Measurements from ENCODE around the gene SSTR1.
"Not testable (repeated sequence)": the region's sequence is repeated elsewhere in the genome, so short reads cannot be mapped to it uniquely, and the experiment has no call there.

The SSTR1 gene, protein sequence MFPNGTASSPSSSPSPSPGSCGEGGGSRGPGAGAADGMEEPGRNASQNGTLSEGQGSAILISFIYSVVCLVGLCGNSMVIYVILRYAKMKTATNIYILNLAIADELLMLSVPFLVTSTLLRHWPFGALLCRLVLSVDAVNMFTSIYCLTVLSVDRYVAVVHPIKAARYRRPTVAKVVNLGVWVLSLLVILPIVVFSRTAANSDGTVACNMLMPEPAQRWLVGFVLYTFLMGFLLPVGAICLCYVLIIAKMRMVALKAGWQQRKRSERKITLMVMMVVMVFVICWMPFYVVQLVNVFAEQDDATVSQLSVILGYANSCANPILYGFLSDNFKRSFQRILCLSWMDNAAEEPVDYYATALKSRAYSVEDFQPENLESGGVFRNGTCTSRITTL

DNA sequence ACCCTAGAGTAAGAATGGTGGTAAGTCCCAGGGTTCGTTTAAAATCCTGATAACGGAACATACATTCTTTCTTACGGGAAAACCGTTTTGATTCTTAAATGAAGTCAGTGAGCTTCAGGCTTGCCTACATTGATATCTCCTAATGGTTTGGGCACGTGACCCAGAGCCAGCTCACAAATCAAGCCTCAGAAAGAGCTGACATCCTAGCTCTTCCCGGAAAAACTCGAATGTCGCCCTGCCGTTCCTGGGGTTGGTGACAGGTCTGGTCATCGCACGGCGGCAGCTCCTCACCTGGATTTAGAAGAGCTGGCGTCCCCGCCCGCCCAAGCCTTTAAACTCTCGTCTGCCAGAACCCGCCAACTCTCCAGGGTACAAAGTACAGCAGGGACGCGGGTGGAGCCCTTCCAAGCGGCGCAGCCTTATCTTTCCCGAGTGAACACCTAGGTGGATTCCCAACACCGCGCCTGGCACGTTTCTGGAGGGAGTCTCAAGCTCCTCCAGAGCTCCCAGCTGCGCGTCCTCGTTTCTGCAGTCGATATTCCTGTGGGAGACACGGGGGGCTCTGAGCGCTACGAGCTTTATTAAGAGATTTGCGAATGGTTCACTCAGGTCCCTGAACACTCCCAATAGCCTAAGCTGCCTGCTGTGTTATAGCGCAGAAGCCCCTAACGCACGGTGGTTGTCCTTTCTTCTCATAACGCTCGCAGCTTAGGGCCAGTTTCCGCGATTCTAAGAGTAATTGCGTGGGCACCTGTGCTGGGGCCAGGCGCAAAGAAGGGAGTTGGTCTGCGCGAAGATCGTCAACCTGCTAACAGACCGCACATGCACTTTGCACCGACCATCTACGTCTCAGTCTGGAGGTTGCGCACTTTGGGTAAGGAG is at the start of gene SSTR1:
TSS of gene SSTR1 (plus strand) at position 169 of the 882 bp plus-strand sequence. CDS start 1,486 bp downstream, outside the sequence.
- no peak for FAIRE-seq

DNA sequence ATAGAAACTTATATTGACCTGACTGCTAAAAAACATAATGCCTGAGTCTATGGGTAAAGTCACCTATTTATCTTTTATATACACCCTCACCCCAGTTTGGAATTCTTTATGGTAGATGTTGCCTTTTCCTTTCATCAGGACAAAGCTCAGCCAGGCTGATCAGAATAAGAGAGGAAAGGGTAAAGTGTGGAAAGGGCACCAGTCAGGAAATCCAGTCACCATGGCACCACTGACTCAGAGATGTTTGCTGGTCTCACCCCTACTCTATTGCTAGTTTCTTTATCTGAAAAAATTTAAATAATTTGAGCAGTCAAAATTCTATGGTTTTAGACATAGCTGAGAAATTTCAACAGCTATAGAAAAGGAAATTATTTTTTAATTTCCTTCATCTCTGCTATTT is 49.2 kb upstream of the SSTR1 start:
- FAIRE-seq: no peak
- no peak for DNase-seq (ENCODE audit: insufficient read length, low spot score)

More for the DNA sequence above, at the start of gene SSTR1:
- no peak for DNase-seq (ENCODE audit: insufficient read length, low spot score)

DNA sequence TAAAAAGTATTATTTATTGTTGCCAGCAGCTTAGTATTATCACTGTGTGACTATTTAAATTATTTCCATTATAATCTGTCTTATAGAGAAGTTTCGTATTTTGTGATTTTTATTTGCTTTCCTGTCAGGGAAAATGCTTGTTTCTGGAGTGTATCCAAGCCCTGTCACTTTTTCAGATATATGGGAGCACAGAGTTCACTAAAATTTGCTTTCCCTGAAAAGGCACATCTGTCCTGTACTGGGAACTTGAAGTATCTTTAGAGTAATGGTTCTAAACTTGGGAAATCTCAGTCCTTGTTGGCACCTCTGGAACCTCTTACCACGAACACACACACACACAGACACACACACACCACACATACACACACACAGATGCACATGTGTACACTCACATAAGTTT is 39.3 kb upstream of the SSTR1 start:
- no peak for DNase-seq (ENCODE audit: insufficient read length, low spot score)
- FAIRE-seq: no peak

DNA sequence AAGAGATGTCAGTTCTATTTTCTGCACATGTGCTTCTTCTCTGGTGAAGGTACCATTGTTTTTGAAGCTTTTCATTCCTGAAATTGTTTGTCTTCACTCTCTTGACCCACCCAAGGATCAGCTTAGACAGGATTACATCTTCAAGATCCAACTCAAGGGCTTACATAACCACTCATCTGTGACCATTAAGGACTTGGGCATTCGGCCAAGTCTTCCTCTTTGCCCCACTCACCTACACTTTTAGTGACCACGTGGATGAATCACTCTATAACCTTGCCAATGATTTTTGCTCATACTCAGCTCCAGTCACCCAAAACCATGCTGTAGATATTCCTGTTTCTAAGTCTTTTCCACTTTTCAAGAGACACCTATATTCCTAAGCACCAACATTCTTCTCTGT is 36.5 kb upstream of the SSTR1 start:
- DNase-seq (ENCODE audit: insufficient read length, low spot score): no peak
- no peak for FAIRE-seq

DNA sequence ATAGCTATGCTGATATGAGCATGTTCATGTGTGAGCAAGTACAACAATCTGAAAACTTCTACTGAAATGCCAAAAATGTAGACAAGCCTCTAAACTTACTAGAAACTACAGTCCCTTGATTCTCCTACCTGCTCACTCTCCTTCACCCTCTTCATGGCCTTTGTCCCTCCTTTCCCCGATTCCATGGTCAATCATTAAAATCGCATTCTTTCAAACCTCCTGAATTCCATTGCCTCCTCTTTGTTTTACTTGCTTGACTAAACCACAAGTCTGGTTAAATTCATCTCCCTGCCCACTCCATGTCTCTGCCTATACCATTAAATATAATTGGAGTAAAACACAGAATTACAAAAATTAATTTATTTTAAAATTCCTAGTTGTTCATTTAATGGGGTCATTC is 33.0 kb upstream of the SSTR1 start:
- no peak for DNase-seq (ENCODE audit: insufficient read length, low spot score)
- no peak for FAIRE-seq

DNA sequence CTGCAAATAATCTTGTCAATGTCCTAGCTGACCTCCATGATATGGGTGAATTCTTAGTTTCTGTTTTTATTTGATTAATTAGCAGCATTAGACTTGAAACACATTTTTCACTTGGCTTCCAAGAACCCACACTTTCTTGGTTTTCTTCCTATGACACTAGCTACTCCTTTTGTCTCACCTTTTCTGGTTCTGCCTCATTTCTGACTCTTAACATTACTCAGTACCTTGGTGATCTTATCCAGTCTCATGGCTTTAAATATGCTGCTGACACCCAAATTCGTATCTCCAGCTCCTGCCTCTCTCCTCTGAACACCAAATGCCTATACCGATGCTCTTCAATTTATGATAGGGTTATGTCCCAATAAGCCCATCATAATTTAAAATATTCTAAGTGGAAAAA is 32.0 kb upstream of the SSTR1 start:
- DNase-seq (ENCODE audit: insufficient read length, low spot score) (no peak), FAIRE-seq (no peak)

DNA sequence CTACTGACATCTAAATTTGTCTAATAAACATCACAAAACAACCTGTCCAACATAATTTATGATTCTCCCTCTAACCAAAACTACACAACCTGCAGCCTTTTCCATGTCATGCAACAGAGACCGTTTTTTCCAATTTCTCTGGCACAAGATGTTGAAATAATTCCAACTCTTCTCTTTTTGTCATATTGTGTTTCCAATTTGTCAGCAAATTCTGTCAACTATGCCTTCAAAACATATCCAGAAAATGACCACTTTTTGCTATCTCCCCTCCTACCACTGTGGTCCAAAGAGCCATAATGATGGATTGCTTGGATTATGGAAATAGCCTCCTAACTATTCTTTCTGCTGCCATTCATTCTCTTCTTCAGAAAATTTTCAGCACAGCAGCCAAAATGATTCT is 31.3 kb upstream of the SSTR1 start:
- FAIRE-seq (no peak), DNase-seq (ENCODE audit: insufficient read length, low spot score) (no peak)

DNA sequence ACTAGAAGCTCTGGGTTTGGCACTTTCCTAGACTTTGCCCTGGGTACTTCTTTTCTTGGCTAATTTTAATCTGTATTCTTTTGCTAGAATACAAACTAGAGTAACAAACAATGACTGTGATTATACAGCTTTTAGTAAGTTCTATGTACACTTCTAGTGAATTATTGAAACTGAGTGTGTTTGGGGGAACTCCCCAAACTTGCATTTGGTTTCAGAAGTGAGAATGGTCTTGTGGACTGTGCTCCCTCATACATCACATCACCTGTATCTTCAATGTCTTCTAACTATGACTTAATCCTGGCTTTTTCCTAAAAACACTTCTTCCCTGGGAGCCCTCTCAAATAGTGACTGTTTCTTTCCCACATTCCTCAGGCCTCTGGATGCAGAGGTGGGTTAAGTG is 23.6 kb upstream of the SSTR1 start:
- FAIRE-seq: no peak
- DNase-seq (ENCODE audit: insufficient read length, low spot score): no peak

DNA sequence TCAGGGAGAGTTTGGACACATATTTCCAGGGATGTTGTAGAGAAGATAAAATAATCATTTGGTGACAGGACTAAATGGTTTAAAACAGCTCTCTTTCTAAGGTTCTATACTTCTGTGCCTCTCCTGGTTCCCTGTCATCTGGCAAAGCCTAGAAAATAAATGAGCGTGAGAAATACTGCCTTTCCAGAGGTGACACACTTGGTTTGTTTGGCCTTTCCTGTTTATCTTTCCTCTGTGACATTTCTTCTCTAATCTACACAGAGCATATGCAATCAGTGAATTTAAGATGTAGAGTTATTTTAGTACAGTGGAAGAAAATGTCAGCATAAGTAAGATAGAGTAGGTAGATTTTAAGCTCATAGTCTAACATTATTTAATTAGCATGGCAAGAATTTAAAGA is 22.0 kb upstream of the SSTR1 start:
- DNase-seq (ENCODE audit: insufficient read length, low spot score) (no peak), FAIRE-seq (no peak)

DNA sequence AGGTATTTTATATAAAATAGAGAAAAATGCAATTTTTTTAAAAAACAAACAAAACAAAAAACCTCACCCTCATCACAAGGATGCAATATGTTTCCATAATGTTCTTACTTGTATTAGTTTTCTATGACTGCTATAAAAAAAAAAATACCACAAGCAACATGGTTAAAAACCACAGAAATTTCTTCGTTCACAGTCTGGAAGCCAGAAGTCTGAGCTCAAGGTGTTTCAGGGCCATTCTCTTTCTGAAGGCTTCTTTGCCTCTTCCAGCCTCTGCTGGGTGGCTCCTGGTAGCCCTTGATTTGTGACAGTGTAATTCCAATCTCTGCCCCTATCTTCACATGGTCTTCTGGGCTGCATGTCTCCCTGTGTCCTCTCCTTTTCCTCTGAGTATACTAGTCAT is 21.5 kb upstream of the SSTR1 start:
- DNase-seq (ENCODE audit: insufficient read length, low spot score) (no peak), FAIRE-seq (no peak)

DNA sequence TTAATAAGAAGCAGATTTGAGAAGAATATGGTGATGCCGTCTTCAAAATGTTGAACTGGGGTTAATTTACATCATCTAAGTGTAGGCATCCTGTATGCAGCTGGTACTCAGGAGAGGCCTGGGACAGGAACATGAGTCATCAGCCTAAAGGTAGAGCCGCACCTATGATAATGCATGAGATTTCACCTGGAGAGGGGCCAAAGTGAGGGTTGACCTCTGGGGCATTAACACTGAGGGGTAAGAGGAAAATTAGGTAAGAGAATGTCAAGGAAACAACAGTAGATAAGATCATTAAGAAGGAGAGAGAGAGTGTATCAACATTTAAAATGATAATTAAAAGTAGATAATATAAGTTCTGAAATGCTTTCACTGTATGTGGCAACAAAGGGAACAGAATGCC is 20.2 kb upstream of the SSTR1 start:
- FAIRE-seq (no peak), DNase-seq (ENCODE audit: insufficient read length, low spot score) (no peak)

DNA sequence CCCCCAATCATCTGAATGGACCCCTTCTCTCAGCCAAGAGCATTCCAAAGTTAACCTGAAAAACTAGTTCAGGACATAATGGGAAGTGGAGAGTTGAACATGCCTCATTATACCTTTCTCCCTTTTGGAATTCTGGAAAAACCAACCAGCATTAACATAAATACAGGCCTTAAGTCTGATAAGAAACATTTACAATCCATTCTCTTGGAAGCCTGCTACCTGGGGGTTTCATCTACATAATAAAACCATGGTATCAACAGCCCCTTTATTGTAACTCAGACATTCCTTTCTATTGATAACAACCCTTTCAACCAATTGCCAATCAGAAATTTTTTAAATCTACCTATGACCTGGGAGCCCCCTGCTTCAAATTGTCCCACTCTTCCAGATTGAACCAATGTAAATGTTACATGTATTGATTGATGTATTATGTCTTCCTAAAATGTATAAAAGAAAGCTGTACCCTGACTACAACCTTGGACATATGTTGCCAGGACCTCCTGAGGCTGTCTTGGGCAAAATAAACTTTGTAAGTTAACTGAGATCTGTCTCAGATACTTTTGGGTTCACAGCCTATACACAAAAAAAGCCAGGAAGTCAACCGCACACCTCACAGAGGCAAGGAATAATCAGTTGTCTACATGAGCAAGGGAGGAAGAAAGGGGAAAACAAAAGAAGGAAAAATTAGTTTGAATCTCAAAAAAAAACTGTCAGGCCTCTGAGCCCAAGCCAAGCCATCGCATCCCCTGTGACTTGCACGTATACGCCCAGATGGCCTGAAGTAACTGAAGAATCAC is 17.6 kb upstream of the SSTR1 start:
- FAIRE-seq (no peak), DNase-seq (ENCODE audit: insufficient read length, low spot score) (no peak)

DNA sequence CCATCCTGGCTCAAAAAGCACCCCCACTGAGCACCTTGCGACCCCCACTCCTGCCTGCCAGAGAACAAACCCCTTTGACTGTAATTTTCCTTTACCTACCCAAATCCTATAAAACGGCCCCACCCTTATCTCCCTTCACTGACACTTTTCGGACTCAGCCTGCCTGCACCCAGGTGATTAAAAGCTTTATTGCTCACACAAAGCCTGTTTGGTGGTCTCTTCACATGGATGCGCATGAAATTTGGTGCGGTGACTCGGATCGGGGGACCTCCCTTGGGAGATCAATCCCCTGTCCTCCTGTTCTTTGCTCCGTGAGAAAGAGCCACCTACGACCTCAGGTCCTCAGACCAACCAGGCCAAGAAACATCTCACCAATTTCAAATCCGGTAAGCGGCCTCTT is 16.9 kb upstream of the SSTR1 start:
- not testable (repeated sequence) for DNase-seq (ENCODE audit: insufficient read length, low spot score); FAIRE-seq

DNA sequence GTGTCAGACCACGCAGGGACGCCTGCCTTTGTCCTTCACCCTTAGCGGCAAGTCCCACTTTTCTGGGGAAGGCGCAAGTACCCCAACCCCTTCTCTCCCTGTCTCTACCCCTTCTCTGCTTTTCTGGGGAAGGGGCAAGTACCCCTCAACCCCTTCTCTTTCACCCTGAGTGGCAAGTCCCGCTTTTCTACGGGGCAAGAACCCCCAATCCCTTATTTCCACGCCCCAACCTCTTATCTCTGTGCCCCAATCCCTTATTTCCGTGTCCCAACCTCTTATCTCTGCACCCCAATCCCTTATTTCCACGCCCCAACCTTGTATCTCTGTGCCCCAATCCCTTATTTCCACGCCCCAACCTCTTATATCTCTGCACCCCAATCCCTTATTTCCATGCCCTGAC is 16.2 kb upstream of the SSTR1 start:
- not testable (repeated sequence) for FAIRE-seq; DNase-seq (ENCODE audit: insufficient read length, low spot score)

DNA sequence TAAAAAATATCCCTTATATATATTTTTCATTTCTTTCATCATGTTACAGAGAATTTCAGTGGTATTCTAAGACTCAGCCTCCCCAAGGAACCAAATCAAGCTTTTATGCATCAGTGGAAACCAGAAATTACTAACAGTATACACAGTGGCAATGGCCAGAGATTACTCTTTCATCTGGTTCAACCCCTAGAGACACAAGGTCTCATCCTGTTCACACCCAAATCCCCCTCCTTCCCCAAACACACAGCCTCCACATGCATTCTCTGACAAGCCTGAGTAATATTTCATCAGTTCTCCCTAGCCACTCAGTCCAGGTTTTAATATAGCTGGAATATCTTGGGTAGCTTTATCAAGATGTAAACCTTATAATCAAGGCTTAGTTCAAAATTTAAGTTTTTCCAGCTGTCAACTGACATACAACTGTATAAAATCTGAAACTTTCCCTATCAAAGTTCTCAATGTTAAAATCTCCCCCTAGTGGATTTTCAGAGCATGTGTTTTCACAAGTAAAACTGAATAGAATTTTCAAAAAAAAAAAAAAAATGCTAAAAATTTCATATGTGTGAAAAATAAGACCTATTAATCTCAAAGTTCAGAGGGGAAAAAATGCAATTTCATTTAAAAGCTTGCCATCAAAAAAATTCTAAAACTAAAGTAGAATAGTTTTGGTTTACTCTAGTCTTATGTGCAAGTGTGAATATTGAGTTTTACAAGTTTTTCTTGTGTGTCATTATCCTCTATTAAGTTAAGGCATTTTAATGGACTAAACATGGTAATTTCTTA is 10.5 kb upstream of the SSTR1 start:
- no peak for FAIRE-seq
- no peak for DNase-seq (ENCODE audit: insufficient read length, low spot score)

DNA sequence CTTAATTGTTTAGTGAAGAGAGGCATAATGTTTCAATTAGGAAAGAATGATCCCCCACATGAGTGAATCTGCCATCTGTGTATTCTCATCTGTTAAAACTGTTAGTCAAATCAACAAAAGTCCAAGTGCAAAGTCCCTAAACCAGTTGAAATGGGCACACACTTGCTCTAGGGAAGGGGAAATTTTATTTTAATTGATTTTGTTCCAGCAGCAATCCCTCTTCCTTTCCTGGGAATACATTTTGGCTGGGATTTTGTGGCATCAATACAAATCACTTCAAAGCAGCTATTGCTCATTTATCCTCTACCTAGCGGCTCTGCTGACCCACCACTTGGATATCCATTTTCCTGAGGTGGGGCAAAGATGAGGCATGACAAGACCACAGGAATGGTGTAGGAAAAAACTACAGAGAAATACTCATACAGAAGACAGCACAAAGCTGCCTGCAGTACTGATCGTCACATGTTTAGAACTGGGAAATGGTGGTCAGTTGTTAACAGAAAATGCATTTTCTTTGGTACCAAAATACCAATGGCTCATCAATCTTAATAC is 9.8 kb upstream of the SSTR1 start:
- no peak for FAIRE-seq
- no peak for DNase-seq (ENCODE audit: insufficient read length, low spot score)

DNA sequence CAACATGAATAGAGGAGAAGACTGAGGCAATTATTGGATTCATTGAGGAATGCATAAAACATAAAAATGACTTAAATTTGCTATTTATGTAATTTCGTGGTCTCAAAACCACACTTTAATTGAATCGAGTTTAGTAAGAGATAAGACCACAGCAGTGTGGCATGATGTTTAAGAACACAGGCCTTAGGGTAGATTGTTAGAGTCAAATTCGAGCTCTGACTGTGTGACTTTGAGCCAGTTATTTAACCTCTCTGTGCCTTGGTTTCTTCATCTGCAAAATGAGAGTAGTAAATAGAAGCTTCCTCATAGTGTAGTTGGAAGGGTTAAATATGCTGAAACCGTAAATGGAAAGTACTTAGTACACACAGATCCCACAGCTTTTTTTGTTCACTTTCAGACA is 9.3 kb upstream of the SSTR1 start:
- DNase-seq (ENCODE audit: insufficient read length, low spot score) (no peak), FAIRE-seq (no peak)

DNA sequence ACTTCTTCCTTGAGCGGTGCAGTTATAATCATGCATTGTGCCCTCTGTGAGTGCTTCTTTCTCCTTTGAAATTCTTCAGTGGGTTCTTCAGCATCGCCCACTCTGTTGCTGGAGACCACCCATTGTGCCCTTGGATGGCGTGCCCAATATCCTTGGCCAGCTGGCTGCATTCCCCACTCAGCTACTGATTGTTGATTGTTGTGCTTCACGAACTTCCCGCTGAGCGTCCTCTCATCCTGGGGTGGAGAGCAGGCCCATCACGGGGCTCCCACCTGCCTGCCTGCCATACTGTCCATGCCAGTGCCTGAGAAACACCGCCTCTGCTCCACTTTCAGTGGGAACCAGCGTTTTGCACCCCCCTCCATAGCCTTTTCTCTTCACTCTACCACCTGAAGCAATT is 8.6 kb upstream of the SSTR1 start:
- DNase-seq (ENCODE audit: insufficient read length, low spot score) (no peak), FAIRE-seq (no peak)

DNA sequence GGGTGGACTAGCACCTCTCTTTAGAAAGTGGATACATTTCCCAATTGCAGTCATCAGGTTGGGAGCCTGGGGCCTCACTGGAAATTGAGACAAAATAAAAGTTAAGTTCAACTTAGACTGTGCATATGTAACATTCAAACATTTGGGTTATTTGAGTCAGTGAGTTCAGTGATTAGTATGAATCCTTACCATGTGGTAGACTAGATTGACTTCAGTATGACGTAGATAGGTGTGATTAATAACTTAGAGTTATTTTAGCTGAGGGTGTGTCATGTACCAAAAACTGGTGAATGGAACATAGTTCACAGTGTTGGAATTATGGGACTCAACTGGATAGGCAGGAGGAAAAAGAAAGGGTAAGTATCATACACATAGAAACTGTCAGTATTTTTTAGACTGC is 8.0 kb upstream of the SSTR1 start:
- FAIRE-seq (no peak), DNase-seq (ENCODE audit: insufficient read length, low spot score) (no peak)
